NT2/D1 (cell line): ENCODE data around the gene DLX3.

ENCODE experiments used
- DNase-seq: peaks from one replicate; pipeline ENCODE4 v3.0.0-alpha.2; 2011; ENCODE audit warnings: low read depth, low spot score
- H3K27me3 ChIP-seq: 2 replicates; pipeline ENCODE4 v1.6.0; 2011; ENCODE audit warnings: mild to moderate bottlenecking; ENCODE audit not compliant: insufficient read length, insufficient read depth
- H3K36me3 ChIP-seq: 2 replicates; pipeline ENCODE4 v1.6.1; 2011; ENCODE audit warnings: mild to moderate bottlenecking, low read length, mixed read lengths; ENCODE audit not compliant: insufficient read depth, insufficient read length
- H3K4me1 ChIP-seq: 2 replicates; pipeline ENCODE4 v1.5.1; 2011; ENCODE audit not compliant: insufficient read depth, insufficient read length
- H3K4me3 ChIP-seq: 2 replicates; pipeline ENCODE4 v1.5.1; 2011; ENCODE audit warnings: low read depth; ENCODE audit not compliant: insufficient read length
- H3K9ac ChIP-seq: 2 replicates; pipeline ENCODE4 v1.6.0; 2011; ENCODE audit warnings: low read depth; ENCODE audit not compliant: insufficient read length
- H3K9me3 ChIP-seq: 2 replicates; pipeline ENCODE4 v1.5.1; 2011; ENCODE audit warnings: mild to moderate bottlenecking, low read length; ENCODE audit not compliant: insufficient read depth
- SUZ12 ChIP-seq: IDR thresholded peaks from 2 replicates; pipeline ENCODE4 v1.6.1; 2011; ENCODE audit not compliant: insufficient read length, insufficient read depth; ENCODE audit errors: extremely low read depth
- YY1 ChIP-seq: IDR thresholded peaks from 2 replicates; pipeline ENCODE4 v1.6.1; 2011; ENCODE audit not compliant: insufficient read length, insufficient read depth
- ZNF274 ChIP-seq: IDR thresholded peaks from 2 replicates; pipeline ENCODE4 v1.6.1; 2011; ENCODE audit warnings: mild to moderate bottlenecking, low read depth, low read length

The DLX3 gene

DNA sequence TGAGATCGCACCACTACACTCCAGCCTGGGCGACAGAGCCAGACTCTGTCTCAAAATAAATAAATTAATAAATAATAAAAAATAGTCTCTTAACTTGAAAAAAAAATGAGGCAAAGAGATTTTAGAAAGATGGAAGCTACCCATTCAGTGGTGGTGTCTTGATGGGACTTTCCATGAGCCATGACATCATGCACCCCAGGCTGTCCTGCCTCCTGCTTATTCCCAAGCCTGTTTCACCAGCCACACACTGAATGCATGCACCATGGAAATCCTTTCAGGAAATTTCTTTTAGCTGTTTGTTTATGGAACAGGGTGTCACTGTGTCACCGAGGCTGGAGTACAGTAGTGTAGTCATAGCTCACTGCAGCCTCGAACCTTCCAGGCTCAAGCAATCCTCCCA, 8.9 kb upstream of the DLX3 start:
- TF ChIP-seq YY1 (no peak), ZNF274 (no peak), SUZ12 (no peak)
- Histone ChIP-seq H3K36me3 (no peaks in the 10 kb centered on the region), H3K4me3 (no peak overlapping the region), H3K27me3 (peaks cover 10% of the 10 kb centered on the region), H3K4me1 (no peaks in the 10 kb centered on the region), H3K9ac (no peak overlapping the region), H3K9me3 (peaks cover under 1% of the 10 kb centered on the region; the same call in 1 of the 2 replicates)
- DNase-seq = no peak

GRCh38 chr17:49998836-49999511, 4.0 kb upstream of the DLX3 start:
- no peaks in the 10 kb centered on the region for H3K9me3 ChIP-seq
- H3K27me3 ChIP-seq = peaks cover 50% of the 10 kb centered on the region
- no peak overlapping the region for H3K4me3 ChIP-seq
- TF ChIP-seq ZNF274 = no peak
- no peak for TF ChIP-seq YY1
- no peak for TF ChIP-seq SUZ12
- H3K9ac ChIP-seq = no peak overlapping the region
- DNase-seq = no peak
- H3K36me3 ChIP-seq = no peaks in the 10 kb centered on the region
- peaks cover 10% of the 10 kb centered on the region for H3K4me1 ChIP-seq

GRCh38 chr17:49997773-49998703, 3.0 kb upstream of the DLX3 start:
- Histone ChIP-seq H3K4me3 (no peak overlapping the region), H3K4me1 (peaks cover 10% of the 10 kb centered on the region), H3K36me3 (no peaks in the 10 kb centered on the region), H3K9me3 (no peaks in the 10 kb centered on the region), H3K27me3 (peaks cover 60% of the 10 kb centered on the region), H3K9ac (no peak overlapping the region)
- TF ChIP-seq YY1 (no peak), ZNF274 (no peak), SUZ12 (no peak)
- peak; percentile 68 for DNase-seq

DNA sequence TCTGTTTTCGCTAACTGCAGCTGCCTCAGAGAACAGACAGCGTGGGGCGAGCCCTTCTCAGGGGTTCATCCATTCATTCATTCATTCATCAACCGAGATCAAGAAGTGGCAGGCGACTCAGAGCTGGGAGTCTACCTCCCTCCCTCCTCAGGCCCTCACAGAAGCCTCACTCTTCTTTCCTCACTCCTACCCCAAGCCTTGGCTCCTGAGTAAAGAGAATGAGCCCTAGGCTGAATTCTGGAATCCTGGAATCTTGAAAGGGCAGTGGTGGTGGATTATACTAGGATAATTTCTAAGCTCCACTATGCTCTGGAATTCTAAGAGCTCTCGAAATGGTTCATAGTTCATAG, 2.3 kb upstream of the DLX3 start:
- no peak for TF ChIP-seq ZNF274
- TF ChIP-seq SUZ12 = no peak
- no peak for TF ChIP-seq YY1
- Histone ChIP-seq H3K9ac (peak overlapping the region; percentile 46), H3K27me3 (peaks cover 67% of the 10 kb centered on the region), H3K4me1 (peaks cover 14% of the 10 kb centered on the region), H3K36me3 (no peaks in the 10 kb centered on the region), H3K9me3 (no peaks in the 10 kb centered on the region), H3K4me3 (no peak overlapping the region)
- DNase-seq = no peak

DNA sequence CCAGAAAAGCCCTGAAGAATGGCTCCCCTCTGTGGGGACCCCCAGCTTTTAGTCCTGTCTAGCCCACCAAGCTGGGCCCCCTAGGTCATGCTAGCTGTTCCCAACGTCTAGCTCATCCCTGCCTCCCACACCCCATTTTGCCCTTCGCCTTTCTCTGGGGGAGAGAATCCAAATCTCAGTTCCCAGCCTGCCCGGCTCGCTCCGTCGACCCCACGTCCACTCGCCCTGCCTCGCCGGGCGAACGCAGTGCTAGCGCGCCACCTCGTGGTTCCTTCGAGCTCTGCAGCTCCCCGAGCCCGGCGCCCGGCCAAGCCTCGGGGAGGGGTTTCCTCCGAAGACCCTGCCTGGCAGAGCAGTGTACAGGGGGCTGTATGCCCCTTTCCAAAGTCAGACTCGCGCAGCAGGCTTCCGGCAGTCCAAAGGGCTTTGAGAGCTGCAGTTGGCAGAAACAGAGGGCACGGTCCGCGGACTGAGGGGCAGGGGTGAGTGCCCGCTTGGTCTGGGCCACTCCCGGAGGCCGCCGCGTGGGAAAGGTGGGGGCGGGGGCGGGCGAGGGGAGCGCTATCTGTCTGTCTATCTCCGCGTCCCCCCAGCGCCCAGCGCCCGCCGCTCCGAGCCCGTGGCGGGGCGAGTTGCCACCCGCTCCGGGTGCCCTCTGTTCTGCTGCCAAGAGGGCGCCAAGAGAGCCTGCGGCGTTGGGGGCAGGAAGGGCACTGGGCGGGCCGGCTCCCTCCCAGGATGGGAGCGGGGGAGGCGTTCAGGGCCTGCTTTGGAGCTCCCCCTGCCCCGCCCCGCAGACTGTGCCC, 1.7 kb upstream of the DLX3 start:
- no peak for TF ChIP-seq YY1
- TF ChIP-seq SUZ12 = no peak
- no peak for TF ChIP-seq ZNF274

GRCh38 chr17:49996121-49996494, 1.1 kb upstream of the DLX3 start:
- Histone ChIP-seq H3K4me1 (peaks cover 14% of the 10 kb centered on the region), H3K9ac (peak overlapping the region; percentile 70), H3K27me3 (peaks cover 73% of the 10 kb centered on the region), H3K36me3 (no peaks in the 10 kb centered on the region), H3K9me3 (no peaks in the 10 kb centered on the region), H3K4me3 (no peak overlapping the region)
- TF ChIP-seq SUZ12 (no peak), ZNF274 (no peak), YY1 (no peak)
- DNase-seq = no peak

More for the DNA sequence above, 1.7 kb upstream of the DLX3 start:
- no peak for DNase-seq
- Histone ChIP-seq H3K9ac (peak overlapping the region; percentile 70), H3K36me3 (no peaks in the 10 kb centered on the region), H3K4me1 (peaks cover 14% of the 10 kb centered on the region), H3K4me3 (peak overlapping the region; percentile 34), H3K27me3 (peaks cover 73% of the 10 kb centered on the region), H3K9me3 (no peaks in the 10 kb centered on the region)
